GM19463 (cell line): ENCODE data around the gene LCA5L.

ENCODE experiments used
- ATAC-seq: cut with Tn5 transposase; IDR thresholded peaks from one replicate; pipeline ENCODE4 v1.9.1; 2021; ENCODE audit warnings: mild to moderate bottlenecking, moderate library complexity; ENCODE audit not compliant: unreplicated experiment

The LCA5L gene

DNA sequence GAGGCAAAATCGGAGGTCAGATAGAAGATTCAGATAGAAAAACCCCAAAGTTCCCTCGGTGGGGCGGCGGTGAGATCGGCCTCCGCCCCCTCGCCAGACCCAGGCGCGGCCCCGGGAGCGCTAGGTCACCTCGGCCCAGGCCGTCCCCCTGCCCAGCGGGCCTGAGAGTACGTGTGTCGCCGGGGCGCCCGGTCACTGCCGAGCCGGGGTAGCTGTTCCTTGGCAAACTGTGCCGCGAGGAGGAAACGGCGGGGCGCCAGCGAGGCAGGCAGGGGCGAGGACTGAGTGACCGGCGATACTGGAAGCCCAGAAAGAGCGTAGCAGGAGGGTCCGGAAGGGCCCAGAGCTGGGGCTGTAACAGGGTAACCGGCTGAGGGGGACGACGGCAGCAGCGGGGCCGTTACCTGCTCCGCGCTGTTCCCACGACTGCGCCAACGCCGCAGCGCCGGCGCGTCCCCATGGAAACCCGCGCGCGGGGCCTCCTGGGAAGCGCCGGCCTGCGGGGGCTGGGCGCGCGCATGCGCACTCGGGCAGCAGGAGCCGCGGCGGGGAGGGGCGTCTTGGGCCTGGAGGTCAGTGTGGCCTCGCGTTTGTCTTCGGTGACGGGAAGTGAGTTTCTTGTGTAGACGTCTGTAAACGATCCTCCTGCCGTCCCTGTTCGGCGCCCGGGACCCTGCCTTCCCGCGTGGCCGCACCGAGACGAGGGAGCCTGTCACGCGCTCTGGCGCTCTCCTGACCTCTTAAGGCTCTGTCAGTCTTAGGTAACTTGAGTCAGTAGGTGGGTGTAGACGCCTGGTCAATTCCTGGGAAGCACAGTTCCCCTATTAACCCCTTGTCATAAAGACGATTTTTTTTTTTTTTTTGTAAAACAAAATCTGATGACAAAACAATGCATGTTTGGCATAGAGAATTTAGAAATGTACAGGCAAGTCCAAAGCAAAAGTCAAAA lies at the start of gene LCA5L:
Gene LCA5L (minus strand): TSS at position 458 of the 949 bp plus-strand sequence. CDS start 17,285 bp downstream, outside the sequence.
- peak; percentile 94 for ATAC-seq

DNA sequence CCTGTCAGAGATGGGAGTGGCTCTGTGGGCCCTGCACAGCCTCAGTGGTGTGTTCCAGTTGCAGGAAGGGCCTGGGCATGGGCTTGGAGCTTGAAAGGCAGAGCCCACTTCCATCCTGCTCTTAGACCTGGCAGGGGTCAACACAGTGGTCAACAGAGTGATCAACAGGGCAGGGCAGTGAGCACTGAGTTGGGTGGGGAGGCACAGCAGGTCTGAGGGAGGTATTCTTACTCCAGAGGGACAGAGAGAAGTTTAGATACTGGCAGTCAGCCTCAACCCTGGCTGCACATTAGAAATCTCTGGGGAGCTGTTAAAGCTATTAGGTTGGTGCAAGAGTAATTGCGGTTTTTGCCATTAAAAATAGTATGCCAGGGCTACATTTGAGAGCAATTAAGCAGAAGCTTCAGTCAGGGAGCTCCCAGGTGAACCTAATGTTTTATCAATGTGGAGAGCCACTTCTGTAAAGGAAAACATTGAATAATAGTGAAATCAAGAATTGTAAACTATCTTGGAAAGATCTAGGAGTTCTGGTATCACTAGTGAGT lies 43.9 kb upstream of the LCA5L start:
- no peak for ATAC-seq

DNA sequence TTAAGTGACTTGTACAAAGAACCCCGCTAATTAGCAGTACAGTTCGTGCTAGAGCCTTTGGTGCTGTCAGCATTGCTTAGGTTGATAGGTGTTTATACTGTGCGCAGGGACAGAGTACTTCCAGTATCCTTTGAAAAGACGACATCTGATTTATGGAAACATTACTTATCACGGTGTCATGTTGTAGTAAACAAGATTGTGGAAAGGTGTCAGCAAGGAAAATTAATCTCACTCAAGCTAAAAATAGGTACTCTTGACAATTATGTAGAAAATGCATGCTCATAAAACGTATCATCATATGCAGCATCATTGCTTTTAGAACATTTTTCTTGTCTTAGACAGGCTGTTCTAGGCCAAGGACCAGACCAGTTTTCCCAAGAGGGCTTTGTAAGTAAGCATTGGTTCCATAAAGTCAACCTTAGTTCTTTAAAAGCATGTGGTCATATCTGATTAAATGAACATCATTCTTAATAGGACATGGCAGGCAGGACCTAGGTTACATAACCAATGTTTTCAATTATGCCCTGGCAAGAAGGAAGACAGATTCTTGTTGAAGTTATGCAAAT lies 39.2 kb upstream of the LCA5L start:
- no peak for ATAC-seq

DNA sequence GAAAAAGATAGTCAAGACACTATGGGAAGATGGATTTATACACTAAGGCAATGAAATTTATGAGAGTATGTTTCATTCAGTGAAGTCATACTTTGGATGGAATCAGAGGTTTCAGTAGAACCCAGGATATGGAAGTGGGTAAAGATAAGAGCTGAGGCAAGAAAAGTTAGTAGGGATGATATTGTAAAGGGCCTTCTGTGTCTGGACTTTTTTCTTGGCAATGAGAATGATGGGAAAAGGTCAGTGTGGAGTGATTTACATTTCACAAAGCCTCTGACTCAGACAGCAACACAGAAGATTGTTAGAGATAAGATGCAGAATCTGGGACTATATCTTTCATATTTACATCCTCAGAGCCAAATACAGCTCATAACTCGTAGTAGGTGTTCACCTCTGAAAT lies 38.3 kb upstream of the LCA5L start:
- no peak for ATAC-seq

DNA sequence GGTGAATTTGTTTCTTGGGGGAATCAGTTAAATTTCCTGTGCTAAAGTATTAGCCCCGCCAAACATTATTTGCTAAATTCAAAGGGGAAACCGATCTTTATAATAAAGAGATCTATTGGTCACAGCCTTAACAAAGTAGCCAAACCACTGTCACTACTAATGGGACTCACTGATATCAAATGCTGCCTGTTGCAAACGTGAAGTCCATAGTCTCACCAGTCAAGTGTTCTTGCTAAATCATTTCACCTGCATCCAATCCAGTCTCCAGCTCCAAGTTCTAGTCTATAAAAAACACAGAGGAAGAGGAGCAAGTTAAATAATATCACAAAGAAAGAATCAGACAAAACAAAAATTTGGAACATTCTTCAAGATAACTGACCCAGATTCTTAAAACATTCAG lies 36.3 kb upstream of the LCA5L start:
- no peak for ATAC-seq

DNA sequence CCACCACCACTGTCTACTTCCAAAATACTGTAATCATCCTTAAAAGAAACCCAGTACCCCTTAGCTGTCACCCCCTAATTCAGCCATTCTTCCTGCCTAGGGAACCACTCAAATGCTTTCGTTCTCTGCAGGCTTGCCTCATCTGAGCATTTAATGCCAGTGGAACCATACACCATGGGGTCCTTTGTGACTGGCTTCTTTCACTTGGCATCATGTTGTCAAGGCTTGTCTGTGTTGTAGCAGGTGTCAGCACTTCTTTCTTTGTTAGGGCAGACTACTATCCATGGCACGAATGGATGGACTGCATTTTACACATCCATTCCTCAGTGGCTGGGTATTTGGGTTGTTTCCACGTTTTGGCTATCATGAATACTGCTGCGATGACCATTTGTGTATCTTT lies 34.7 kb upstream of the LCA5L start:
- no peak for ATAC-seq

DNA sequence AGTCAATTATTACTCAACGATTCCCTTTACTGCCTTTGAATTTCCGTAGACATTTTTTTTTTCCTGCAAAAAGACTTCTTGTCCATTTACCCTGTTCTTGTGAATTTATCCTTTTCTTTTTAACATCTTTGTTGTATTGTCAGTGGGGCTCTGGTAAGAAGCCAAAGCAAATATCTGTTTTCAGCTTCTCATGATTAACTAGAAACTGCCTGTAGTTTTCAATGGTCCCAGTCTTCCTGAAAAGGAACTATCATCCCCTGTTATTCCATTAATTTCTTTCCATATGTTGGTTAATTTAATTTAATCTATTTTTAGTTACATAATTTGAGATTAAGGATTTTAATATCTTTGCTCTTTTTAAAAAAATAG lies 34.2 kb upstream of the LCA5L start:
- ATAC-seq, result no peak

DNA sequence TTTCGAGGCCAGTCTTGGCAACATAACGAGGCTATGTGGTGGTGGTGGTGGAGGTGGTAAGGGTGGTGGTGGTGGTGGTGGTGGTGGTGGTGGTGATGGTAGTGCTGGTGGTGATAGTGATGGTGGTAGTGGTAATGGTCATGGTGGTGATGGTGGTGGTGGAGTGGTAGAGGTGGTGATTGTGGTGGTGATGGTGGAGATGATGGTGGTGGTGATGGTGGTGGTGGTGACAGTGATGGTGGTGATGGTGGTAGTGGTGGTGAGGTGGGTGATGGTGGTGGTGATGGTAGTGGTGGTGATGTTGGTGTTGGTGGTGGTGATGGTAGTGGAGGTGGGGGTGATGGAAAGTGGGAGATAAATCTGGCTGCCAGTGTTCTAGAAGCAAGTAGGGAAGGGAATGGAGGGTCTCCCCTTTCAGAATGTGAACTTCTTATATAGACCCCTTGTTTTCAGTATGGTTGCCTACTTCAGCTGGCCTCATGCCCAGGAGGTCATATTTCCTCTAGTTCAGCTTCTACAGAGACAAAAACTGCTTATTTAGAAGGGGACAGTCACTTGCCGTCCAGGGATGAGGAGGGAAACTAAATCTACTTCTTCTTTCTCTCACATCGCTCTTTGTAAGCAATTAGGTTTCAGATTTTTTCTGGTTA lies 33.7 kb upstream of the LCA5L start:
- no peak for ATAC-seq

DNA sequence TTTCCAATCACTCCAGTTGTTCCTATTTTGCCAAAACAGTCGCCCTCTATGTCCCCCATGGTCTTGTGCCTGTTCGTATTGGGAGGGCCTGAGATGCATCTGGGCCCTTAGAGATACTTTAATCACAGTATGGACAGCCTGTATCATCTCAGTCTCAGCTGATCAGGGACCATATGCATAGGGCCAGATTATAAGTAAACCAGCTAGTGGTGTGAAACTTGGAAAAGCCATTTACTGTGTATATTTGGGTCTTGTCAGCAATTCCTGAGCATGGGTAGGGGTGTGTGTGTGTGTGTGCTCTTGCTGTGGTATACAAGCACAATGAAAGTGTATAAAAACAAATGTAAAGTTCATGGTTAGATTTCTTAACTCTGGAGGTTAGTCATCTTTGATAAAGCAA lies 29.0 kb upstream of the LCA5L start:
- ATAC-seq, result no peak

DNA sequence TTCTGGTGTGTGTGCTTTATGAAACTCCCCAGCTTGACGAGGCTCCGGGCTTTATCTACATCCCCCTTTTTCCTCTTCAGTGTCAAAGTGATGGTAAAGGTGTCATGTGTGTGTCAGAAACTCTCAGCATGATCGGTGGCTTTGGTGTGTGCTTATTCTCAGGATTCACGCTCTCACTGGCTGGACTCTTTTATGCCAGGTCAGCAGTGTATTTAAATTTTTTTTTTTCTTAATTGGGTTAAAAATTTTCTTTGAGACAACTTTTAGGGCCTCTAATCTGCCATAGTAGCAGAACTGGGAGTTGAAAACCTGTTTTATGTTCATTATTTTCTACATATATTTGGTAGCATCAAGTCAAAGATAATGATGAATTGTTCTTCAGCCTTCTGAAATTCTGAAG lies 27.2 kb upstream of the LCA5L start:
- no peak for ATAC-seq

DNA sequence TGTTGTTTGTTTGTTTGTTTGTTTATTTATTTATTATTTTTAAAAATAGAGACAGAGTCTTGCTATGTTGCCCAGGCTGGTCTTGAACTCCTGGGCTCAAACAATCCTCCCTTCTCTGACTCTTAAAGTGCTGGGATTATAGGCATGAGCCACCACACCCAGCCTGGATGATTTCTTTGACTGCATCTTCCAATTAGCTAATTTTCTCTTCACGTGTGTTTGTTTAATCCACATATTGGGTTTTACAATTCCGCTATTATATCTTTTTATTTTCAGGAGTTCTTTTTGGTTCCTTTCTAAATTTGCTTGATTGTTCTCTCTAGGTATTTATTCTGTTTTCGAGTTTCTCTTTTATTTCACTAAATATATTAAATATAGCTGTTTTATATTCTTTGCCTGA lies 26.0 kb upstream of the LCA5L start:
- no peak for ATAC-seq

DNA sequence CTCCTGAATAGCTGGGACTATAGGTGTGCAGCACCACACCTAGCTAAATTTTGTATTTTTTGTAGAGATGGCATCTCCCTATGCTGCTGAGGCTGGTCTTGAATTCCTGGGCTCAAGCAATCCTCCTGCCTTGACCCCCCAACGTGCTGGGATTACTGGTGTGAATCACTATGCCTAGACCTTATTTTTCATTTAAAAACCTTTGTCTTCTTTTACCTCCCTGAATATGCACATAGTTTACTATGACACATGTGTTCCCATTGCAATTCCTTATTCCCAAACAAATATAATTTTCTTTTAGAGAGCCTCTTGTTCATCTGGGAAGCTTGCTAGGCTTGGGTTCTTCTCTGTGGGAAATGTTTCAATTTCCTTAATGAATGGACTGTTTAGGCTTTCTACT lies 23.0 kb upstream of the LCA5L start:
- ATAC-seq, result no peak

DNA sequence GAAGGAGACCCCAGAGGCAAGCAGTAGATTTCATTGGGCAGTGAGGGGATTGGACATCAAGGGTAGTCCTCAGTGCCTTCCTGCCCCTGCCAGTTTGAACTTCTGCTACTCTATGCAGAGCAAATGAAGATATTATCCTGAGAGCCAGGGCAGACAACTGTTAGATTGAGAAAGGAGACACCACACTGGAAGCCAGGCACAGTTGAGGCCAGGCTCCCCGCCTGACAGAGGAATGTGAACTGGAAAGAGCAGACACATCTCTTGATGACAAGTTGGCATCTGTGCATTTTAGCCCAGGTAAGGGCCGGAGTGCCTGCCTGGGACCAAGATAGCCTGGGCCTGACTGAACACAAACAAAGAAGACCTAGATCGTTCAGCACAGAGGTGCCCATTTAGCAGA lies 22.2 kb upstream of the LCA5L start:
- ATAC-seq, result no peak

DNA sequence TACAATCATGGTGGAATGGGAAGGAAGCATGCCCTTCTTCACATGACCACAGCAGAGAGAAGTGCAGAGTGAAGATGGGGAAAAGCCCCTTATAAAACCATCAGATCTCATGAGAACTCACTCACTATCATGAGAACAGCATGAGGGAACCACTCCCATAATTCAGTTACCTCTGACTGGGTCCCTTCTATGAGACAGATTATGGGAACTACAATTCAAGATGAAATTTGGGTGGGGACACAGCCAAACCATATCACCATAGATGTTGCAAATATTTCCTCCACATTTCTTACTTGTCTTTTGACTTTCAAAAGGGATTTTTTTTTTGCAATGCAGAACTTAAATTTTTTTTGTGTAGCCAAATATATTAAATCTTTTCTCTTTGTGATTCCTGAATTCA lies 21.0 kb upstream of the LCA5L start:
- no peak for ATAC-seq

DNA sequence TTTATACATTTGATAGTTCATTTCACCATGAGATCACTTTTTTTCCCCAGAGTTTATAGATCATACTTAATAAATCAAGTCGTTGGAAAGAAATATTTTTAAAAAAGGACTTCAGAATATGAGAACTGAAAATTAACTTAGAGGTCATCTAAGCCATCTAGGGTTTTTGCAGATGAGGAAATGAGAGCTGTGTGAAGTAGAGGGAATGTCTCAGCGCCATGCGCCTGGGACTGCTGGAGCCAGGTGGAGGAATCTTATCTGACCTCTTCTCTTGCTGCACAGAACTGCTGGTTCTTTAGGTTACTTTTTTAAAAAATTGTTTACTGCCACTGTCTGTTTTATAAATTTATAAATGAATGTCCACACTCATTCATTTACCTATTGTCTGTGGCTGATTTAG lies 17.7 kb upstream of the LCA5L start:
- ATAC-seq, result no peak

DNA sequence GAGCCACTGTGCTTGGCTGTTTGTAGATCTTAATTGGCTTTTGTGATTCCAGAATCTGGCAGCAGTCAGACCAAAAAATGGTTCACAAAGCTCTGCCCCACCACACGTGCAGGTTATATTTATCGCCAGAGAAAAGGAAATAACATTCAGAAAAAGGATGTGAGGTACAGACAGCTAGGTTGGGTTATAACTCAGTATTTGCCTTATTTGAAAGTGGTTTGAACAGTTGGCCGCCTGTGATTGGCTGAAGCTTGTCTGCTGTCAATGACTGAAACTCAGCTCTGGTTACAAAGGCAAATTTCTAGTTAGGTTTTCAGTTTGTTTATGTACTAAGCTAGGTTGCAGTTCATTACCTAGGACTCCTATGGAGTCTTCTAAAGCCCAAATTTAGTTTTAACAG lies 15.8 kb upstream of the LCA5L start:
- no peak for ATAC-seq

DNA sequence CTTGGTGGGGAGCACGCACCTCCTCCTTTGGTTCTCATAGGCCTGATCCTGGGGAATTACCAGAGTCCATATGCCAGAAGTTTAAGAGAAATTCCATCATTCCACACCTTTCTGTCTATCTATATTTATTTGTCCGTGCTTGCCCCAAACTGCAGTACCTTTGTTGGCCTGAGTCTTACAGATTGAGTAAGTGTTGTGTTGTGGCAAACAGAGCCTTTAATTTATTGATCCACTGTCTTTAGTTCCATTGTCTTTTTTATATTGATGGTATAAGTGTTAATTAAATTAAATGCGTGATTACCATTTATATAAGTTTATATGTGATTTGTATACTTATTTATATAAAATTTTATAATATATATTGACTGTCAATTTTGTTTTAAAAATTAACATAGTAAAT lies 11.1 kb upstream of the LCA5L start:
- no peak for ATAC-seq

DNA sequence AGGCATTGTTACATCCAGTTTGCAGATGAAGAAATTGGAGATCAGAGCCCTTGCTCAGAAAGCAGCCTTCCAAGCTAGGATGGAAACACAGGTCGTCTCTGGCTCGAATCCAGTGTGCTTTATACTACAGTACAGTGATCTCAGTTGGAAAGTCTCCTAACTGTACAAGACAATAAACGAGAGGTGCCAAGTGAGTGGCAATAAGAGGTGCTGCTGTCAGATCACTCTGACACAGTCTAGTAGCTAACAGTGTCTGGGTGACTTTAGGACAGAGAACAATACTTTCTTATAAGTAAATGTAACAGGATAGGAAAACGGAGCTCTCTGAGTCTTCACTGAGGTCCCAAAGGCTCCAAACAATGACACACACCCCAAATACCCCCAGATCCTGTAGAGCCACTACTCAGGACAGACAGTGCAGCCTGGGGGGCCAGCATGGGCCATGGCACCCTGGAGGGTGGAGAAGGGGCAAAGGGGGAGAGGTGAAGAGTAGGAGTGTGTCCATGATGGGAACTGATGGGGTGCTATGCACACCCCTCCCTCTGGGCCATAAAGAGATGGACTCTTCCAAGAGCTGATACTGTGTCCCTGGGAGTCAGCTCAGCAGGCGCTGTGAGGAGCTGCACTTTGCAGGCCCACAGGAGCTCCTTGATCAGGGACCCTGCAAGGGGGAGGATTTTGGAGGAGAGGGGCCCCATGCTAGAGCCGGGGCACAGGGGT lies 9.5 kb upstream of the LCA5L start:
- ATAC-seq, result no peak

DNA sequence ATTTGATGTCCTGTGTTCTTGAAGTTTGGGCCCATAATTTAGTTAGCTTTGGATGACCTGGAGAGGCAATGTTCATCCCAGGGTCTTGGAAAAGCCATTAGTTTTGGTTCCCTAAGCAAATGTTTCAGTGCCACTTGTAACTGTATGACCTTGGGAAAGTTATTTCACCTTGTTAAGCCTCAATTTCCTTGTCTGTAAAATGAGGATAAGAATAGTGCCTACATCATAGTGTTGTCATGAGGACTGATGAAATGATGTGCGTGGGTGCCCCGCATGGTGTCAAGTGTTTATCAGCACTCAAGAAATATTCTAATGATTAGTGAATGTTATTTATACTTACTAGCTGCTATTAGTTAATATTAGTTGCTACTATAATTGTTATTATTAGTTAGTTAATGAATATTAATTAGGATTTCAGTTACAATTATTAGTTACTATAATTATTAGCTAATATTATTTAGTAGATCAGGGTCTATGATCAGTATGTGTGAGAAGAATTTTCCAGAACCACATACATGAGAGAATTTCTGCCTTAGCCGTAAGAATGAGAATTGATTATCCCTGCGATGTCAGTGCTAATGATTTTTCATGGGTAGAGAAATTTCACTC lies 8.1 kb upstream of the LCA5L start:
- no peak for ATAC-seq

DNA sequence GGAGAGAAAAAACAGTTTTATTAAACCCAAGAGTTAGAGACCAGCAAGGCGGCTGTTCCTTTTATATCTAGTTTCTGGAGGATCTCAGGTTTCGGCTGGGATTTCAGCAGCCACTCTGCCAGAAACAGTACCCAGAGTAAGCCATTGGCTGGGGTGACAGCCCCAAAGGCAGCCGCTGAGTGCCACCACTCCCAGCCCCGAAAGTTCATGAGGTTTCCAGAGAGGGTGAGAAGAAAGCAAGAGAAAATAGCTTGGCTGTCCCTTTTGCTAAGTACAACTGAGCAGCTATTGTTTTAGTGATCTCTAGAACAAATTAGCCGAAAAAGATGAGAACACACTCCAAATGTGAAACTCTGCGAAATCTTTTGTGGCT lies 7.4 kb upstream of the LCA5L start:
- ATAC-seq, result no peak
